CD4-positive, alpha-beta T cell (primary cell): Measurements from ENCODE around the gene ANAPC10. TPM values are rescaled to one million over a fixed set of nuclear protein-coding genes. Genes with fewer than 3 reads are reported as not detected.

Source experiments
- ATAC-seq: fragments of 200-7000 bp; cut with Tn5 transposase; one replicate; pipeline ENCODE4 v1.10.0; 2022; ENCODE audit warnings: mild to moderate bottlenecking; ENCODE audit not compliant: poor library complexity
- CTCF ChIA-PET: fragments of 350-600 bp; sonication (Branson Sonifier 250); formaldehyde crosslinking; loops from one replicate; lab custom pipeline; 2021; ENCODE audit warnings: antibody characterized with exemption, inconsistent platforms; lab: Charles Lee
- POLR2A ChIA-PET: fragments of 350-600 bp; sonication (Branson Sonifier 250); formaldehyde crosslinking; loops from one replicate; lab custom pipeline; 2021; ENCODE audit warnings: antibody characterized with exemption, inconsistent platforms; lab: Charles Lee
- DNase-seq, 14 experiments: peaks; one replicate each; pipeline ENCODE4 v3.0.0-alpha.2; 2013 to 2020; ENCODE audit warnings: mixed read lengths in 2 of 14
- H3K27ac ChIP-seq, 2 donors: one replicate each; pipeline versions ENCODE4 v1.5.1 to v1.7.0; 2013; ENCODE audit warnings: low read length in 2 of 2, low read depth in 1 of 2, mild to moderate bottlenecking in 1 of 2
- H3K27me3 ChIP-seq, 2 experiments: 1 replicate in 1 of 2; 2 replicates in 1 of 2; pipeline versions ENCODE4 v1.6.1 to v1.7.0; 2013; ENCODE audit warnings: low read length in 2 of 2, control low read depth in 1 of 2, mild to moderate bottlenecking in 1 of 2, moderate library complexity in 1 of 2; ENCODE audit not compliant: insufficient read depth in 2 of 2, control insufficient read depth in 1 of 2
- H3K36me3 ChIP-seq: one replicate; pipeline ENCODE4 v1.6.1; 2013; ENCODE audit warnings: low read length, control low read depth; ENCODE audit not compliant: insufficient read depth
- H3K4me1 ChIP-seq: one replicate; pipeline ENCODE4 v1.6.1; 2013; ENCODE audit warnings: low read length, control low read depth; ENCODE audit not compliant: insufficient read depth
- H3K4me3 ChIP-seq: one replicate; pipeline ENCODE4 v1.5.1; 2013; ENCODE audit warnings: mild to moderate bottlenecking, low read length, moderate library complexity
- H3K9me3 ChIP-seq, 2 experiments: 1 replicate in 1 of 2; 2 replicates in 1 of 2; pipeline versions ENCODE4 v1.6.1 to v1.7.0; 2013; ENCODE audit warnings: low read length in 2 of 2, mild to moderate bottlenecking in 2 of 2, control low read depth in 1 of 2, moderate library complexity in 1 of 2; ENCODE audit not compliant: control insufficient read depth in 1 of 2, insufficient read depth in 1 of 2
- H3K27ac Mint-ChIP-seq: one replicate; pipeline ENCODE4 v1.8.0; 2020; ENCODE audit warnings: mixed read lengths
- H3K27me3 Mint-ChIP-seq: one replicate; pipeline ENCODE4 v1.8.0; 2021; ENCODE audit warnings: mixed read lengths
- H3K36me3 Mint-ChIP-seq: one replicate; pipeline ENCODE4 v1.8.0; 2021; ENCODE audit warnings: low read depth, mixed read lengths
- H3K4me1 Mint-ChIP-seq: one replicate; pipeline ENCODE4 v1.8.0; 2021; ENCODE audit warnings: low read depth, mixed read lengths
- H3K4me3 Mint-ChIP-seq: one replicate; pipeline ENCODE4 v1.8.0; 2020; ENCODE audit warnings: mild to moderate bottlenecking, mixed read lengths
- H3K9me3 Mint-ChIP-seq: one replicate; pipeline ENCODE4 v1.8.0; 2020; ENCODE audit warnings: mixed read lengths
- CTCF ChIP-seq: fragments of 200-600 bp; IDR thresholded peaks from one replicate; pipeline ENCODE4 v1.8.0; 2022; ENCODE audit warnings: antibody characterized with exemption, mild to moderate bottlenecking
- intact Hi-C, 2 experiments: fragments of 100-400 bp; cut with DNase I in 1 of 2; cut with micrococcal nuclease in 1 of 2; formaldehyde crosslinking; loops; one replicate each; pipeline versions ENCODE4 v1.15.1 to v1.9.0; 2023 to 2025; cut with DNase I, micrococcal nuclease
- total RNA-seq, 174 experiments: library from RNA in 2 of 174; stranded (reverse) in 2 of 174; gene quantifications; one replicate each; pipeline ENCODE4 v1.2.3 and lab custom pipeline; 2021 to 2026

ANAPC10 gene
- total RNA-seq, 2 experiments from 2014 or later, result 25.8 to 27.5 TPM

- Histone ChIP-seq H3K36me3 (peaks cover 4% of the 10 kb centered on the region), H3K4me3 (no peak overlapping the region), H3K4me1 (no peaks in the 10 kb centered on the region), H3K27ac (no peak overlapping the region), H3K9me3 (no peaks in the 10 kb centered on the region), H3K27me3 (no peaks in the 10 kb centered on the region)
- H3K9me3 Mint-ChIP-seq, result no peaks in the 10 kb centered on the region
- no peak overlapping the region for H3K4me3 Mint-ChIP-seq
- TF ChIP-seq CTCF, result no peak
- H3K4me1 Mint-ChIP-seq, result peaks cover 35% of the 10 kb centered on the region
- no peak for DNase-seq
- ChIA-PET POLR2A (interaction anchor here (2.0 kb wide), 1 partner anchor 14 kb away, joined by 9 read pairs; the partner anchor contains the start of genes ABCE1 and ANAPC10), CTCF (interaction anchor here (1.1 kb wide), 1 partner anchor 70 kb away, joined by 6 read pairs; no protein-coding TSS in a partner anchor)
- intact Hi-C loops, result no loop called here
- peaks cover 69% of the 10 kb centered on the region for H3K36me3 Mint-ChIP-seq
- no peak overlapping the region for H3K27ac Mint-ChIP-seq
- ATAC-seq, result peak; percentile 34
- no peaks in the 10 kb centered on the region for H3K27me3 Mint-ChIP-seq
Measured at GRCh38 chr4:145083891-145084605, 13.9 kb downstream of the ANAPC10 start.

- Mint-ChIP-seq H3K9me3 (no peaks in the 10 kb centered on the region), H3K36me3 (peaks cover 66% of the 10 kb centered on the region), H3K27ac (no peak overlapping the region), H3K27me3 (no peaks in the 10 kb centered on the region), H3K4me3 (no peak overlapping the region), H3K4me1 (peaks cover 40% of the 10 kb centered on the region)
- intact Hi-C loops, result no loop called here
- no peaks in the 10 kb centered on the region for H3K27me3 ChIP-seq
- no peak for ATAC-seq
- ChIA-PET POLR2A (no interaction called here), CTCF (no interaction called here)
- TF ChIP-seq CTCF, result no peak
- no peak overlapping the region for H3K27ac ChIP-seq
- H3K36me3 ChIP-seq, result peaks cover 4% of the 10 kb centered on the region
- no peak for DNase-seq
- H3K4me3 ChIP-seq, result no peak overlapping the region
- H3K9me3 ChIP-seq, result no peaks in the 10 kb centered on the region
- H3K4me1 ChIP-seq, result no peaks in the 10 kb centered on the region
Measured at GRCh38 chr4:145081756-145082155, 16.2 kb downstream of the ANAPC10 start.

- H3K9me3 Mint-ChIP-seq, result no peaks in the 10 kb centered on the region
- no peak for ATAC-seq
- Histone ChIP-seq H3K4me1 (peaks cover 2% of the 10 kb centered on the region), H3K36me3 (peaks cover 5% of the 10 kb centered on the region), H3K27me3 (no peaks in the 10 kb centered on the region), H3K27ac (no peak overlapping the region), H3K4me3 (no peak overlapping the region), H3K9me3 (no peaks in the 10 kb centered on the region)
- peaks cover 28% of the 10 kb centered on the region for H3K4me1 Mint-ChIP-seq
- intact Hi-C loops, result no loop called here
- H3K27ac Mint-ChIP-seq, result no peak overlapping the region
- H3K36me3 Mint-ChIP-seq, result peaks cover 63% of the 10 kb centered on the region
- no peaks in the 10 kb centered on the region for H3K27me3 Mint-ChIP-seq
- POLR2A ChIA-PET, result no interaction called here
- CTCF ChIA-PET, result no interaction called here
- no peak for TF ChIP-seq CTCF
- no peak for DNase-seq
- no peak overlapping the region for H3K4me3 Mint-ChIP-seq
Measured at GRCh38 chr4:145076469-145076855, 21.5 kb downstream of the ANAPC10 start.
